SH-SY5Y (cell line): ENCODE measurements around the gene COL19A1.

Experiments
- GATA2 ChIP-seq: IDR thresholded peaks from 2 replicates; pipeline ENCODE4 v1.6.1; 2011; ENCODE audit warnings: mild to moderate bottlenecking, low read depth, low read length
- GATA3 ChIP-seq: IDR thresholded peaks from 2 replicates; pipeline ENCODE4 v1.6.1; 2011; ENCODE audit warnings: low read depth, mild to moderate bottlenecking, low read length, moderate library complexity

- TF ChIP-seq GATA3 = no peak
- TF ChIP-seq GATA2 = no peak
Observed at GRCh38 chr6:69866351-69866769, at the start of gene COL19A1.
